GM19099 (cell line): Measurements from ENCODE around the gene PRSS37.

Experiments used
- POLR2A ChIP-seq: IDR thresholded peaks from 3 replicates; pipeline ENCODE4 v1.6.1; 2011; ENCODE audit warnings: low read depth; ENCODE audit not compliant: insufficient read length; ENCODE audit errors: extremely low read depth

Gene PRSS37

GRCh38 chr7:141841385-141841784, at the start of gene PRSS37:
TSS of gene PRSS37 (minus strand) at chr7:141841485. CDS start at chr7:141841049, 436 bp downstream.
- no peak for TF ChIP-seq POLR2A

GRCh38 chr7:141889321-141889720, 48.0 kb upstream of the PRSS37 start:
- no peak for TF ChIP-seq POLR2A

- TF ChIP-seq POLR2A, result no peak
Observed at GRCh38 chr7:141884539-141885225, 43.4 kb upstream of the PRSS37 start.

GRCh38 chr7:141880960-141881359, 39.7 kb upstream of the PRSS37 start:
- no peak for TF ChIP-seq POLR2A

- no peak for TF ChIP-seq POLR2A
Observed at GRCh38 chr7:141877365-141877764, 36.1 kb upstream of the PRSS37 start.

- no peak for TF ChIP-seq POLR2A
Observed at GRCh38 chr7:141876371-141876770, 35.1 kb upstream of the PRSS37 start.

- no peak for TF ChIP-seq POLR2A
Observed at GRCh38 chr7:141875453-141875852, 34.2 kb upstream of the PRSS37 start.

GRCh38 chr7:141874787-141875186, 33.5 kb upstream of the PRSS37 start:
- TF ChIP-seq POLR2A, result no peak

- TF ChIP-seq POLR2A, result no peak
Observed at GRCh38 chr7:141872931-141873330, 31.6 kb upstream of the PRSS37 start.

- no peak for TF ChIP-seq POLR2A
Observed at GRCh38 chr7:141866974-141867373, 25.7 kb upstream of the PRSS37 start.

GRCh38 chr7:141864765-141865447, 23.6 kb upstream of the PRSS37 start:
- TF ChIP-seq POLR2A, result no peak

GRCh38 chr7:141860207-141860606, 18.9 kb upstream of the PRSS37 start:
- TF ChIP-seq POLR2A, result no peak

- TF ChIP-seq POLR2A, result no peak
Observed at GRCh38 chr7:141847996-141848395, 6.7 kb upstream of the PRSS37 start.

- TF ChIP-seq POLR2A, result no peak
Observed at GRCh38 chr7:141844256-141844655, 3.0 kb upstream of the PRSS37 start.

GRCh38 chr7:141842904-141843303, 1.6 kb upstream of the PRSS37 start:
- no peak for TF ChIP-seq POLR2A

- no peak for TF ChIP-seq POLR2A
Observed at GRCh38 chr7:141840708-141841107, 577 bp downstream of the PRSS37 start.
